Measurements from ENCODE around the gene CPAMD8.

CPAMD8 gene

GRCh38 chr19:17026706-17027534, at the start of gene CPAMD8:
CPAMD8 (minus strand) TSS chr19:17026810; CDS start chr19:17026642, 168 bp downstream.
- TF ChIP-seq CTCF (conservative IDR thresholded peaks at IDR 0.05): no peak
- peak within 1 kb of the TSS; percentile 62; the same call in 1 of the 2 replicates for H3K27ac ChIP-seq

GRCh38 chr19:17075864-17076542, 49.4 kb upstream of the CPAMD8 start:
- TF ChIP-seq CTCF (conservative IDR thresholded peaks at IDR 0.05): no peak
- H3K27ac ChIP-seq: peak overlapping the region; percentile 77

GRCh38 chr19:17075035-17075863, 48.6 kb upstream of the CPAMD8 start, which contains the start of the genes HAUS8 and MYO9B:
HAUS8 (minus strand) TSS chr19:17075452; CDS start chr19:17075422, 30 bp downstream.
MYO9B (plus strand) TSS chr19:17075777; CDS start chr19:17101718, 25,941 bp downstream.
- TF ChIP-seq CTCF (conservative IDR thresholded peaks at IDR 0.05): no peak
- H3K27ac ChIP-seq: peak within 1 kb of the TSS; percentile 77

GRCh38 chr19:17074634-17075034, 48.0 kb upstream of the CPAMD8 start:
- TF ChIP-seq CTCF (conservative IDR thresholded peaks at IDR 0.05): no peak
- H3K27ac ChIP-seq: peak overlapping the region; percentile 77

GRCh38 chr19:17073869-17074633, 47.4 kb upstream of the CPAMD8 start:
- peak overlapping the region; percentile 77 for H3K27ac ChIP-seq
- TF ChIP-seq CTCF (conservative IDR thresholded peaks at IDR 0.05): no peak

GRCh38 chr19:17070912-17071311, 44.3 kb upstream of the CPAMD8 start:
- no peak overlapping the region for H3K27ac ChIP-seq
- TF ChIP-seq CTCF (conservative IDR thresholded peaks at IDR 0.05): no peak
